ENCODE data around the gene CEP170. TPM values are rescaled to one million over a fixed set of nuclear protein-coding genes. Genes with fewer than 3 reads are reported as not detected.

CEP170 gene
- total RNA-seq = 42.7 and 43.2 TPM in 2 replicates

DNA sequence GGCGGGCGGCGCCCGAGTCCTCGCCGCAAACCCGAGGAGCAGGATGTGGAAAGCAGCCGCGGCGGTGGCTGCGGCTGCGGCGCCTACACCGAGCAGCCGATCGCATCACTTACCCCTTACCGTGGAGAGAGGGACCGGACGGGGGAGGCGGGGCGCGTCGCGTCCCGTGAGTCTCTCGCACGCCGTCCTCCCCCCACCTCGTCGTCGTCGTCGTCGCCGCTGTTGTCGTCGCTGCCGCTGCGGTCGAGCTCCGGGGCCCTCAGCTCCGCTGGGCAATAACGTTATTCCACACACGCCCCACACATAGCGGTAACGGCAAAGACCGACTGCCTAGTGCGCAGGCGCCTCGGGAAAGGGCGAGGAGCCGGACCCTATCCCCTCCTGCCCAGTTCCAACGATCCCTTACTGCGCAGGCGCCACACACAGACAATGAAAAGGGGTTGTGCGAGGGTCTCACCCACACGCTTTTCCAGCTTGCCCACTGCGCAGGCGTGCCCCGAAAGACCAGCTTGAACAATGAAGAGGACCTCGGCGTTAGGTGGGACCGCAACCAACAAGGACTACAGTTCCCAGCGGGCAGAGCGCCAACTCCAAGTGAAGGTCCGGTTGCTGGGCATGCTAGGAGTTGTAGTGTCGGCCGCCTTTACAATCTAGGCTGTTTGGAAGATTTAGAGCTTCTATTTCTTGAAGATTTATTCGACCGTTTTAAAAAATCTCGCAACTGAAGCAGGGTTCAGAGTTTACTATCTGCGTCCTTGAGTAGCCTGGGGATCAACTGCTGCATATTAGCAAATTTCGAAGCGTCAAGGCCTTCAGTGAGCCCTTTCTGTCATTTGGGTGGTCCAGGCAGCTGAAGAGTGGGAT, at the start of gene CEP170:
TSS of gene CEP170 (minus strand) at position 355 of the 864 bp plus-strand sequence. CDS start 30,001 bp downstream, outside the sequence.
- intact Hi-C loops (cut with micrococcal nuclease) = loop anchor here (1.0 to 2.0 kb wide), 15 partner anchors 23 to 1615 kb away; partner anchors contain the start of genes AKT3, CHML, COX20 and HNRNPU

DNA sequence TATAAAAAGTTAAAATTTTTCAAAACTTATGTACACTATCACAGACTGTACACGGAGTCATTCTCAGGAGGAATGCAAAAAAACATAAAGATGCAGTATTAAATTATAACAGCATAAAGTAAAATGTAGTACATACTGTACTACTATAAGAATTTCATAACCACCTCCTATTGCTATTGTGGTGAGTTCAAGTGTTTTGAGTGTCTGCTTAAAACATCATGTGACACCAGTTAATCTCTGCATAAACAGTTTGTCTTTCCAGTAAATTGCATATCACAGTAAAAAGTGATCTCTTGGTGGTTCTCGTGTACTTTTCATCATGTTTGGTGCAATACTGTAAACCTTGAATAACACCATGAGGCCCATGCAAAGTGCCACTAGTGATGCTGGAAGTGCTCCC, 46.0 kb upstream of the CEP170 start:
- intact Hi-C loops (cut with micrococcal nuclease) = no loop called here

DNA sequence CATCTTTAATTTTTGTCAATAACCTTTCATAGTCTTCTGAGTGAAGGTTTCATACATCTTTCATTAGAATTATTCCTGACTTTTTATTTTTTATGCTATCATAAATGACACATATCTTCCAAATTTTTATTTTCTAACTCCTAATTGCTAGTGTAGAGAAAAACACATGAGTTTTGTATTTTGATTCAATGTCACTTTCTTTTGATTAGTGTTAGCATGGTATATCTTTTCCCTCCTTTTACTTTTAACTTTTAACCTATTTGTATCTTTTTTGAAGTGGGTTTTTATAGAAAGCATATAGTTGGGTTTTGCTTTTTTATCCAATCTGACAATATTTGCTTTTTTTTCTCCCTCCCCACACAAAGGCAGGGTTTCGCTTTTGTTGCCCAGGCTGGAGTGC, 44.0 kb upstream of the CEP170 start:
- intact Hi-C loops (cut with micrococcal nuclease) = no loop called here

DNA sequence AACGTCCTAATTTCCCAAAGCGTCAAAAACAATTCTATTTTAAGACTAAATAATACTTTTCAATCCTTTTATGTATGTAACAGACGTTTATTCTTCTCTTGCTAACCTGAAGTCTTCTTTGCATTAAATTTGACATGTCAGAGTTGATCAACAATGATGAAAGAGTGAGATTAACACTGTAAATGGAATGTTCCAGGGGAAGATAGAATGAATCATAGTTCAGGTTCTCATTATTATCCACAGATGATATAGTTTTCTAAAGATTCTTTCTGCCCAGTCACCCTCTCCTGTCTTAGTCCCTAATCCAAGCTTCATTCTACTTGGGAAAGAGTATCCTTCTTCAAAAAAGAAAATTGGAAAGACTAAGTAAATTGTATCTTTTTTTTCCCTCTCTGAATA, 39.6 kb upstream of the CEP170 start:
- intact Hi-C loops (cut with micrococcal nuclease) = no loop called here

DNA sequence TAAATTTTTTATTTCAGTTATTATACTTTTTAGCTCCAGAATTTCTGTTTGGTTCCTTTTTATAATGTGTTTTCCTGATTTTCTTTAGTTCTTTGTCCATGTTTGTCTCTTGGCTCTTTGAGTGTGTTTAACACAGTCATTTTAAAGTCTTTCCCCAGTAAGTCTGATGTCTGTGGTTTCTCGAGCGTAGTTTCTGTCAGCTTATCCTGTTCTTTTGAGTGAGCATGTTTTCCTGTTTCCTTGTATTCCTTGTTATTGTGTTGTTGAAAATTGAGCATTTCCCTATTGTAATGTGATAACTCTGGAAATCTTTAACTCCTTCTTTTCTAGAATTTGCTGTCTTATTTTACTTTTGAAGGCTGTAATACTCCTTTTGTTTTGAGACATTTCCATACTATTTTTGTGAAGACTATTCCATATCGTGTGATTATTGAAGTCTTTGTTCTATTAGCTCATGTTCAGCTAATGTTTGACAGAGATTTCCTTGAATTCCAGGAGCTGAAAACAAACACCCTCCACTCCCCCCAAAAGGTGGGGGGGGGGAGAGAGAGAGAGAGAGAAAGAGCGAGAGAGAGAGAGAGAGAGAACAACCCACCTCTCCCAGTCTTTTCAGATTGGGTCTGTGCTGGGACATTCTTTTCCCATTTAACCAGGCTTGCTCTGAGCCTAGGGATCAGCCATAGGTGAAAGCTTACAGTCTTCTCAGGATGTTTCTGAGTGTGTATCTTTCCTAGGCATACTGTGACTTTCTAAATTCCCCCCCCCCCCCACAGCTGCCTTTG, 39.1 kb upstream of the CEP170 start:
- intact Hi-C loops (cut with micrococcal nuclease) = no loop called here

DNA sequence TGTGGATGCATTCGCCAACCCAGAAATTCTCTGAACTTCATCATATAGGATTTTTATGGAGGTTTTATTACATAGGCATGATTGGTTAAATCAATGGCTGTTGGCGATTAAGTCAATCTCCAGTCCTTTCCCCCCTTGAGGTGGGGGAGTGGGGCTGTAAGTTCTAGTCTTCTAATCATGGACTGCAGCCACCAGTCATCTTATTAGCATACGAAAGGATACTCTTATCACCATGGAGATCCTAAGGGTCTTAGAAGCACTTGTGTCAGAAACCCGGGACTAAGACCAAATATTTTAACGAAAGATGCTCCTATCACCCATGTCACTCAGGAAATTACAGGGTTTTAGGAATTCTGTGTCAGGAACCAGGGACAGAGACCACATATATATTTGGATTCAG, 37.0 kb upstream of the CEP170 start:
- intact Hi-C loops (cut with micrococcal nuclease) = no loop called here

DNA sequence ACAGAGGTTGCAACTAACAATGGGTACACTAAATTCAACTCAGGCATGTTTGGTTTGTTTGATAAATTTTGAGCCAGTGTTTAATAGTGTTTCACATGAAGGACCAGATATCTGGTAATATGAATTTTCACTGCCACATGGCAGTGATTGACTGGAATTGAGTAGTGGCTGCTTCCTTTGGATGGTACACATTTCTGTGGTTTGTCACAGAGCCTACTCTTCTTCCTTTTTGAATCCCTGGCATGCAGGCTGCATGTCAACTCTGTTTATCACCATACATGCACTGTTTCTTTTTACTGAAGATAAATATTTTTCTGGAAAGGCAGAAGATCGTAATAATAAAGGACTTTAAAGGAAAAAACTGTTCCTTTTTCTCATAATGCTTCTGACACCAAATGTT, 36.2 kb upstream of the CEP170 start:
- intact Hi-C loops (cut with micrococcal nuclease) = no loop called here

DNA sequence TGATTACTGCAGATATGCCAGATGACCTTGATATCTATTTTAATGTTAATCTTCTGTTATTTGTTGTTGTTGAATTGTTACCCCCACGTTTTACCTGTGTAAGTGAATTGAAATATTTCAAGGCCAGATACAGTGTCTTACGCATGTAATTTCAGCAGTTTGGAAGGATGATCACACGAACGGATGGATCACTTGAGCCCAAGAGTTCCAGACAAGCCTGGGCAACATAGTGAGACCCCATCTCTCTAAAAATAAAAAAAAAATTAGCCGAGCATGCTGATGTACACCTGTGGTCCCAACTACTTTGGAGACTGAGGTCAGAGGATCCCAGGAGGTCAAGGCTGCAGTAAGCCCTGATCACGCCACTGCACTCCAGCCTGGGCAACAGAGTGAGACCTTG, 33.0 kb upstream of the CEP170 start:
- intact Hi-C loops (cut with micrococcal nuclease) = no loop called here

DNA sequence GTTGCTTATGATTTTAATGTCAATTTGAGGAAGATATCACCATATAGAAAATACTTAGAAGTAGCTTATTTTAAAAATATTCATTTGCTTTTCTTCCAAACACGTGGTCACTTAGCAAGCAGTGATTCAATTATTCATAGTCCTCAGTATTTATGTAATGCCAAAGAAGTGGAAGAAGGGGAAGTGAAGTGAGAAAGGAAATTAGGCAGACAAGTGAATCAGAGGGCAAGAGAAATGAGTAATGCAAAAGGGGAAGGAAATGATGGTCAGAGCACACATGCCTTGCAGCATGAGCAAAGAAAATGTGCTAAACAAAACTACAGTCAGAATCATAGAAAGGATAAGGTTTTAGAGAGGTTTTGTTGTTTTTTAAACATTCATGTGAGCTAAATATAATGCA, 32.6 kb upstream of the CEP170 start:
- intact Hi-C loops (cut with micrococcal nuclease) = loop anchor here (1.0 kb wide), 1 partner anchor 31 kb away; the partner anchor contains the start of gene SDCCAG8

DNA sequence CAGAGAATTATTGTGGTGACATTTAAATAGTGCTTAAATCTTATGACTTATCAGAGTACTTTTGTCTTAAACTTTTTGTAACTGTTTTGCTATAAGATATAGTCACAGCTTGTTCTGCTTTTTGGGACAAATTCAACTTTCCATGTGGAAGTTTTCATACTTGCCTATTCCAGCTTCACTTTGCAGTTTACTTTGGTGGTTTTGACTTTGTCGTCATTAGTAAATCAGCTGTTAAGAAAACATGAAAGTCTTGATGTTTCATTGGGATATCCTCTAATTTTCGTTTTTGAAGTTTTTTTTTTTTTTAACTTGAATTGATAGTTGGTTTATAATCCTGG, 32.0 kb upstream of the CEP170 start:
- intact Hi-C loops (cut with micrococcal nuclease) = loop anchor here (1.0 kb wide), 1 partner anchor 31 kb away; the partner anchor contains the start of gene SDCCAG8

DNA sequence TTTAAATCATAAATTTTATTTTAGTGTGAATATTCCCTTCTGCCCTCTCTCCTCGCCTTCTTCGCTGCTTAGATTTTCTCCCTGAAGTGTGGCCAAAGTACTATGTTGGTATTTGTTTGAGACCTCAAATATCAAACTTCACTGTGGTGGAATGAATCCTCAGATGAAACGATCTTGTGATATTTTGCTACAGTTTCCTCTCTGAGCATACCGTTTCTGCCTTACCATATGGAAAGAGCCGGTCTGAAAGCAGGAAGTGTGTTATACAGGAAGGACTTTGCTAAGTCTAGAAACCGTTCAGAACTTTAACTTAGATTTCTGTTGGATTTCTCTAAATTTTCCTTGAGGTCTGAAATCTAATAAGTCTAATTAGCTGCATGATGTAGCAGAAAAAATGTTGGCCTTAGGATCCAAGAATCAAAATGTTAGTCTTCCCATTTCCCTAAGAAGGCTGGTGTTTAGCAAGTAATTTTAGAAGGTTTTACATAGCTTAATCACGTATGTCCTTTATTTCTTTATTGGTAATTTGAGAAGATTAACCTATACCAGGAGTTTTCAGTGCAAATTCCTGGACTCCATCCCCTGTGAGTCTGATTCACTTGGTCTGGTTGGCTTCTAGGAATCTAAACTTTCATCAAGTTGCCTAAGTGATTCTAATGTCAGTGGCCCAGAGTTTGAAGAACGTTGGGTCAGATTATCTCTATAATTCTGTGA, 31.5 kb upstream of the CEP170 start:
- intact Hi-C loops (cut with micrococcal nuclease) = loop anchor here (1.0 kb wide), 1 partner anchor 30 kb away; the partner anchor contains the start of gene SDCCAG8

DNA sequence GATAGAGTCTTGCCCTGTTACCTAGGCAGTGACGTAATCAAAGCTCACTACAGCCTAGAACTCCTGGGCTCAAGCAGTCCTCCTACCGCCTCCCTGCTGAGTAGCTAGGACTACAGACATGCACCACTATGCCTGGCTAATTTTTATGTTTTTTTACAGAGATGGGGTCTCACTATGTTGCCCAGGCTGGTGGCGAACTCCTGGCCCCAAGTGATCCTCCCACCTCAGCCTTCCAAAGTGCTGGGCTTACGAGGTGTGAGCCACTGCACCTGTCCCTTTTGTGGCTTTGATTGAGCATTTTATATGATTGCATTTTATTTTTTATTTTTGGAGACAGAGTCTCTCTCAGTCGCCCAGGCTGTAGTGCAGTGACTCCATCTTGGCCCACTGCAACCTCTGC, 26.6 kb upstream of the CEP170 start:
- intact Hi-C loops (cut with micrococcal nuclease) = no loop called here

DNA sequence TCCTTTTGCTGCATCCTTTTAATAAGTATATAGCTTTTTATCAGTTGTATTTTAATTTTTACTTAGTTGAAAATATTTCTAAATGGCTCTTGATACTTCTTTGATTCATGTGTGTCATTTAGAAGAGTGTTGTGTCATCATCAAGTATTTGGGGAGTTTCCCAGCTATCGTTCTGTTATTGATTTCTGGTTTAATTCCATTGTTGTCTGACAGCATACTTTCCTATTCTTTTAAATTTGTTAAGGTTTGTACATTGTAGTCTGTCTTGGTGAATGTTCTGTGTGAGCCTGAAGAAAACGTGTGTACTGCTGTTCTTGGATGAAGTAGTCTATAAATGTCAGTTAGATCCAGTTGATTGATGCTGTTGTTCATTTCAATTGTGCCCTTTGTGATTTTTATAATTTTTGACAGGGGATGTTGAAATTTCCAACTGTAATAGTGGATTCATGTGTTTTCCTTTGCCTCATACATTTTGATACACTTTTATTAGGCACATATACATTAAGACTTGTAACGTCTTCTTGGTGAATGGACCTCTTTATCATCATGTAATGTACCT, 25.6 kb upstream of the CEP170 start:
- intact Hi-C loops (cut with micrococcal nuclease) = no loop called here

DNA sequence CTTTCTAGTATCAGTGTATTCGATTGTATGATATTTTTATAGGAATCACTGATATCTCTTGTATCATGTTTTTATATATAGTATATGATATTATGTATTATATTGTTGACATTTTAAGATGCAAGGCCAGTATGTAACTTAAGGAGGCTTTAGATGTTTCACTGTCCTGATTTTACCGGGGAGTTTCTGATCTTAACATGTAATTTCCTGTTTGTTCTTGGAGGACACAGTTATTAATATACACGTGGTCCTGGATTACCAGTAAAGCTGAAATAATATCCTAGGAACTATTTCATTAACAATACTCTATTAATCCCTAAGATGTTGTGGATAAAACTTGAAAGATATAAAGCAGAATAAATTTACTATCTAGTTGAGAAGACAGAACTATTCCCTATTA, 20.2 kb upstream of the CEP170 start:
- intact Hi-C loops (cut with micrococcal nuclease) = no loop called here

DNA sequence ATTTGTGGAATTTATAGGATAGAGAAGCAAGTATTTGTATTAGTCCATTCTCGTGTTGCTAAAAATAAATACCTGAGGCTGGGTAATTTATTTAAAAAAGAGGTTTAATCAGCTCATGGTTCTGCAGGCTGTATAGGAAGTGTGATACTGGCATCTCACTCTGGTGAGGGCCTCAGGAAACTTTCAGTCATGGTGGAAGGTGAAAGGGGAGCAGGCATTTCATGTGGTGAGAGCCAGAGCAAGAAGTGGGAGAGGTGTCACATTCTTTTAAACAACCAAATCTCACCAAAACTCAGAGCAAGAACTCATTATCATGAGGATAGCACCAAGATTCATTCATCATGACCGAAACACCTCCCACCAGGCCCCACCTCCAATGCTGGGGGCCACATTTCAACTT, 18.9 kb upstream of the CEP170 start:
- intact Hi-C loops (cut with micrococcal nuclease) = no loop called here

DNA sequence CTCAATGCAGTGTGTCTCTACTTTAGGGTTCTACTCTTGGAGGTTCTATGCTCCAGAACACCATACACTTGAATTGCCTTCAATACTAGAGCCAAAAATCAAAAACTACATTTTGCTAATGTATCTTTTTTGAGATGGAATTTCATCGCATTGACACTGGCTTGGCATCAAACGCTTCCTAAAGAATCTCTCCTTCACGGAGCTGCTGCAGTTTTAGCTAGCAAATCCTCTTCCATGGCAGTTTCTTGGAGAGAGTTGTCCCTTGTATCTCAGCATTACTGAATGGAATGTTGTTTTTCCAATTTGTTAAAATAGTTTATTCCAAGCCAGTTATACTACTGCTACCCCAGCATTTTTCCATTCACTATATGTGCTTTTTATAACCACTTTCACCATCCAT, 18.4 kb upstream of the CEP170 start:
- intact Hi-C loops (cut with micrococcal nuclease) = no loop called here

DNA sequence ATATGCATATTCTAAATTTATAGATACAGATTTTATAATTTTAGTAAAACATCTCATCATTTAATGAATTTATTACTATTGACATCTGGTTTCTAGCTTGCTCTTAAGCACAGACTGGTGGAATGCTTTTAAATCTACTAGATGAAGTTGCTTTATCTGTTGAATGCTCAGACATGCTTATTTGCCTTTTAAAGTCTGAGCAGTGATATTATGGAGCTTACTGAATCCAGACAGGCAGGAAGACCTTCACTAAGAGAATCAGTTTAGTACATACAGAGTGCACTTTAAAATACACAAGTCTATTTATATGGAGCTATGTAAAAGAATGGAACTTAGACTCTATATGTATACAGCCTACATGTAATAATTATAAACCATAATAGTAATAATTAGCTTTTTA, 17.3 kb upstream of the CEP170 start:
- intact Hi-C loops (cut with micrococcal nuclease) = no loop called here

DNA sequence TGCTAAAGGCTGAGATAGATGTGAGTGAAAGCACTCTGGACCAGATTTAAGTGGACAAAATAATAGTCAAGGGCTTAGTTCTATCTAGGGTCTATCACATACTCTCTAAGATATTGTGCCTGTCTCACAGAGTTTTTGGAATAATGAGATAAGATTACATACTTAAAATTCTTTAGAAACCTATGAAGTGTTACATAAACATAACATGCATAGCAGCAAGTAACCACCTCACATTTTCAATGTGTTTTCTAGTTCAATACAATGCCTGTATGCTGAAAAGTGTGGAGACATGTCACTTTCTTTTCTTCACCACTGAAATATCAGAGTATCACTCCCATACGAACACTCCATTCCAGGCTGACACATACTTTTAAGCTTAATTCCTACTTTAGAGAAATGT, 16.9 kb upstream of the CEP170 start:
- intact Hi-C loops (cut with micrococcal nuclease) = no loop called here

DNA sequence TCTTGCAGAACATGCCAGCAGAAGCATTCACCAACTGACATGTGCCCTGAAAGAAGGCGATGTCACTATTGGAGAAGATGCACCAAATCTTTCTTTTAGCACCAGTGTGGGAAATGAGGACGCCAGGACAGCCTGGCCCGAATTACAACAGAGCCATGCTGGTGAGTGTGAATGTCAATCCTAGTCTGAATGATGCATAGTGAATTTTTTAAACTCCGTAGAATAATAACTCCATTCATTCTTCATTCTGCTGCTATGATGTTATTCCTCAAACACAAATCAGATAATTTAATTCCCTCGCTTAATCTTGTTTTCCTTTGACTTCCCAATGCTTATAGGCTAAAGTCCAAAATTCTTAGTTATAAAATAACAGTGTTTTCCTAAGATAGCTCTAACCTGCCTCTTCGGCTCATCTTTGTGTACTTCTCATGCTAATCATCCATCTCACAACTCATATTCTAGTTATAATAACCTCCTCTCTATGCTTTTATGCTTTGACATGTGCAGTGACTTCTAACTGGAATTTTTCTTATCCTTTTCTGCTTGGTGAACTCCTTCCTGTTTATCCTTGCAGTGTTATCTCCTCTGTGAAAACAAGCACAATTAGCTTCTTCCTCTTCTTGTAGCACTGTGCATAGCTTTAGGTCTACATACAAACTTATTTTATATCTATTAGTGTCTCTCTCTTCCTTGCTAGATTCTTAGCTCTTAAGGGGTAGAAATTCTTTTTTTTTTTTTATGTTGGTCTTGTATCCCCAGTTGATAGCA, 15.2 kb upstream of the CEP170 start:
- intact Hi-C loops (cut with micrococcal nuclease) = no loop called here

DNA sequence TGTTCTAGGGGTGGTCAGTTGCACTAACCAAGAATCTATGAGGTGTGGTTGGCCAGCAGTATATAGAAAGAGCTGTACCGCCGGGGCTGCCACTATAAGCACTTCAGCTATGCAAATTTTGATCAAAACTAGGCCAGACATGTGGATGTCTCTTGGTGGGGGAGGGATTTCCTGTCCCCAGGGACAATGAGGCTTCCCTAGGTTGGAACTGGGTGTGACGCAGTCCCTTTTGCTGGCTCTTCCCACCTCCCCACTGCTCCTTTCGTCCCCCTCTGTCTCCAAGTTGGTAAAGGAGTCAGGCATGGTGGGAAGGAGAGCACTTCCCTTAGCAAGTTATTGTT, 14.3 kb upstream of the CEP170 start:
- intact Hi-C loops (cut with micrococcal nuclease) = no loop called here

All from T-helper 1 cell treated with Interleukin-12 subunit alpha and Interleukin-12 subunit beta and Interleukin-4 antibody, amounts not matched to agents 30 ng/mL and 1 ng/mL, for 36 hours (primary cell).